PC-3 (cell line): ENCODE results near the gene TMEM170B. TPM values are rescaled to one million over a fixed set of nuclear protein-coding genes. Genes with fewer than 3 reads are reported as not detected.
A peak's percentile ranks its signal among the peaks of the same experiment; 100 is the strongest.

Experiments used
- ATAC-seq: fragments of 200-7000 bp; cut with Tn5 transposase; 2 replicates; pipeline ENCODE4 v1.9.1; 2020; ENCODE audit warnings: mild to moderate bottlenecking, moderate library complexity
- BruUV-seq: library from RNA; stranded (reverse); fragments of 400-500 nt; replicated peaks from 2 replicates; lab custom pipeline; 2021; lab: Mats Ljungman, UMichigan
- CTCF ChIA-PET: fragments of 300-600 bp; sonication (Branson Sonifier 250); formaldehyde crosslinking; loops from one replicate; lab custom pipeline; 2022; ENCODE audit warnings: antibody characterized with exemption; lab: Charles Lee
- POLR2A ChIA-PET: fragments of 300-600 bp; sonication (Branson Sonifier 250); formaldehyde crosslinking; loops from one replicate; lab custom pipeline; 2022; ENCODE audit warnings: antibody characterized with exemption; ENCODE audit not compliant: unreplicated experiment; lab: Charles Lee
- DNase-seq: peaks from one replicate; pipeline ENCODE4 v3.0.0-alpha.2; 2015
- H2AFZ ChIP-seq: fragments of 300-600 bp; sonication (generic); 2 replicates; pipeline ENCODE4 v1.6.0; 2016; ENCODE audit warnings: antibody characterized with exemption, low read length
- H3F3A ChIP-seq: fragments of 300-600 bp; sonication (generic); one replicate; pipeline ENCODE4 v1.6.0; 2017; ENCODE audit warnings: antibody characterized with exemption, low read length, control low read depth, mild to moderate bottlenecking; ENCODE audit not compliant: unreplicated experiment
- H3K27ac ChIP-seq: fragments of 300-600 bp; sonication (generic); 2 replicates; pipeline ENCODE4 v1.5.1; 2016; ENCODE audit warnings: mild to moderate bottlenecking, low read length
- H3K27me3 ChIP-seq: fragments of 300-600 bp; sonication (generic); 2 replicates; pipeline ENCODE4 v1.6.1; 2016; ENCODE audit warnings: low read length, mixed read lengths
- H3K36me3 ChIP-seq: fragments of 300-600 bp; sonication (generic); 2 replicates; pipeline ENCODE4 v1.6.1; 2016; ENCODE audit warnings: low read depth, mixed run types, low read length, mixed read lengths
- H3K4me1 ChIP-seq: fragments of 300-600 bp; sonication (generic); 2 replicates; pipeline ENCODE4 v1.5.1; 2016; ENCODE audit warnings: low read length; ENCODE audit not compliant: insufficient read depth
- H3K4me2 ChIP-seq: fragments of 300-600 bp; sonication (generic); 2 replicates; pipeline ENCODE4 v1.6.0; 2016; ENCODE audit warnings: low read length
- H3K4me3 ChIP-seq: fragments of 300-600 bp; sonication (generic); 2 replicates; pipeline ENCODE4 v1.5.1; 2016; ENCODE audit warnings: mild to moderate bottlenecking, low read length, mixed read lengths
- H3K79me2 ChIP-seq: fragments of 300-600 bp; sonication (generic); 2 replicates; pipeline ENCODE4 v1.6.1; 2017; ENCODE audit warnings: low read length, mixed read lengths
- H3K9ac ChIP-seq: fragments of 300-600 bp; sonication (generic); 2 replicates; pipeline ENCODE4 v1.6.0; 2016; ENCODE audit warnings: mild to moderate bottlenecking, low read length
- H3K9me2 ChIP-seq: fragments of 300-600 bp; sonication (generic); replicated peaks from 2 replicates; pipeline ENCODE4 v1.6.1; 2016; ENCODE audit warnings: mixed run types, low read length, mixed read lengths
- H3K9me3 ChIP-seq: fragments of 300-600 bp; sonication (generic); 2 replicates; pipeline ENCODE4 v1.6.1; 2016; ENCODE audit warnings: low read length, mixed read lengths
- H4K20me1 ChIP-seq: fragments of 300-600 bp; sonication (generic); 2 replicates; pipeline ENCODE4 v1.6.1; 2016; ENCODE audit warnings: low read length, mixed read lengths
- CTCF ChIP-seq: fragments of 300-600 bp; sonication (generic); conservative IDR thresholded peaks from 2 replicates; pipeline ENCODE4 v1.5.1; 2017; ENCODE audit warnings: antibody characterized with exemption, low read depth, mild to moderate bottlenecking, low read length
- EZH2 ChIP-seq: fragments of 300-600 bp; sonication (generic); IDR thresholded peaks from one replicate; pipeline ENCODE4 v1.6.1; 2017; ENCODE audit warnings: antibody characterized with exemption, mild to moderate bottlenecking, low read length; ENCODE audit not compliant: unreplicated experiment
- EZH2phosphoT487 ChIP-seq: fragments of 300-600 bp; sonication (generic); IDR thresholded peaks from 2 replicates; pipeline ENCODE4 v1.6.1; 2018; ENCODE audit warnings: mild to moderate bottlenecking, antibody characterized with exemption, low read length, borderline replicate concordance
- intact Hi-C: fragments of 100-400 bp; cut with micrococcal nuclease; formaldehyde crosslinking; loops from 2 replicates; pipeline ENCODE4 v1.9.0; 2023
- total RNA-seq: library from RNA; depleted of rRNA; stranded (reverse); fragments of >200 nt; gene quantifications from 2 replicates; pipeline ENCODE4 v1.2.3, GENCODE V29; 2014

The TMEM170B gene
- total RNA-seq, 1 experiment from 2014 or later, result 0.66 TPM

- no peaks in the 10 kb centered on the region for H3F3A ChIP-seq
- DNase-seq, result no peak
- intact Hi-C loops, result loop anchor here (2.0 to 5.0 kb wide), 5 partner anchors 40 to 335 kb away; partner anchors contain the start of gene TMEM170B
- no peak overlapping the region for H3K27ac ChIP-seq
- no peaks in the 10 kb centered on the region for H3K9me3 ChIP-seq
- no peaks in the 10 kb centered on the region for H4K20me1 ChIP-seq
- H2AFZ ChIP-seq, result no peak overlapping the region
- peaks cover 26% of the 10 kb centered on the region for H3K4me1 ChIP-seq
- POLR2A ChIA-PET, result interaction anchor here (0.6 kb wide), 1 partner anchor 290 kb away, joined by 3 read pairs; no protein-coding TSS in a partner anchor
- H3K36me3 ChIP-seq, result no peaks in the 10 kb centered on the region
- H3K9me2 ChIP-seq, result no peaks in the 10 kb centered on the region
- H3K4me3 ChIP-seq, result no peak overlapping the region
- no peaks in the 10 kb centered on the region for H3K27me3 ChIP-seq
- ATAC-seq, result no peak
- CTCF ChIA-PET, result interaction anchor here (0.6 to 1.4 kb wide), 7 partner anchors 63 to 543 kb away, joined by 3 to 8 read pairs (median 4); no protein-coding TSS in a partner anchor
- H3K79me2 ChIP-seq, result no peaks in the 10 kb centered on the region
- no peak overlapping the region for H3K4me2 ChIP-seq
- BruUV-seq, result no TSS peak
- H3K9ac ChIP-seq, result no peak overlapping the region
- TF ChIP-seq CTCF, result no peak
- no peak for TF ChIP-seq EZH2phosphoT487
- TF ChIP-seq EZH2, result no peak
Observed at GRCh38 chr6:11497107-11497506, 40.4 kb upstream of the TMEM170B start.

- no peaks in the 10 kb centered on the region for H3K79me2 ChIP-seq
- H3K9me3 ChIP-seq, result no peaks in the 10 kb centered on the region
- no peaks in the 10 kb centered on the region for H4K20me1 ChIP-seq
- H3F3A ChIP-seq, result no peaks in the 10 kb centered on the region
- no peak overlapping the region for H2AFZ ChIP-seq
- POLR2A ChIA-PET, result no interaction called here
- ATAC-seq (no peak), DNase-seq (no peak)
- no peak for TF ChIP-seq EZH2
- no peak for TF ChIP-seq EZH2phosphoT487
- TF ChIP-seq CTCF, result no peak
- H3K27ac ChIP-seq, result no peak overlapping the region
- H3K36me3 ChIP-seq, result no peaks in the 10 kb centered on the region
- H3K4me1 ChIP-seq, result peaks cover 26% of the 10 kb centered on the region
- no peaks in the 10 kb centered on the region for H3K27me3 ChIP-seq
- no peak overlapping the region for H3K4me2 ChIP-seq
- CTCF ChIA-PET, result no interaction called here
- no peak overlapping the region for H3K9ac ChIP-seq
- intact Hi-C loops, result loop anchor here (2.0 to 5.0 kb wide), 5 partner anchors 39 to 336 kb away; partner anchors contain the start of gene TMEM170B
- H3K4me3 ChIP-seq, result no peak overlapping the region
- no peaks in the 10 kb centered on the region for H3K9me2 ChIP-seq
- BruUV-seq, result no TSS peak
Observed at GRCh38 chr6:11497881-11498280, 39.7 kb upstream of the TMEM170B start.

- CTCF ChIA-PET, result interaction anchor here (1.7 kb wide), 1 partner anchor 76 kb away, joined by 5 read pairs; no protein-coding TSS in a partner anchor
- Histone ChIP-seq H3K27me3 (no peaks in the 10 kb centered on the region), H3K4me2 (peak overlapping the region; percentile 36), H4K20me1 (no peaks in the 10 kb centered on the region), H3K4me3 (no peak overlapping the region), H3K27ac (peak overlapping the region; percentile 75), H3K79me2 (no peaks in the 10 kb centered on the region), H3K9ac (peak overlapping the region; percentile 8; the same call in 1 of the 2 replicates), H3K4me1 (peaks cover 26% of the 10 kb centered on the region), H3F3A (no peaks in the 10 kb centered on the region), H2AFZ (0 out of 2 replicates have a peak overlapping the region, but pooled peaks have one; percentile 6), H3K36me3 (no peaks in the 10 kb centered on the region), H3K9me2 (no peaks in the 10 kb centered on the region), H3K9me3 (no peaks in the 10 kb centered on the region)
- ATAC-seq, result peak; percentile 89
- DNase-seq, result peak; percentile 92
- intact Hi-C loops, result loop anchor here (1.0 kb wide), 1 partner anchor 75 kb away; no protein-coding TSS in a partner anchor
- POLR2A ChIA-PET, result no interaction called here
- no TSS peak for BruUV-seq
- no peak for TF ChIP-seq CTCF
- no peak for TF ChIP-seq EZH2phosphoT487
- TF ChIP-seq EZH2, result no peak
Observed at GRCh38 chr6:11500008-11500407, 37.5 kb upstream of the TMEM170B start.
